ENCODE results near the gene SALL4. TPM values are rescaled to one million over a fixed set of nuclear protein-coding genes. Genes with fewer than 3 reads are reported as not detected.
"Not testable (repeated sequence)": the region's sequence is repeated elsewhere in the genome, so short reads cannot be mapped to it uniquely, and the experiment has no call there.

Gene SALL4
- total and polyA plus RNA-seq, 2 donors (not counting 1 experiment from before 2014, with no cell fraction given), result 0.15 to 1.5 TPM

- DNase-seq (ENCODE audit: low read depth in 2 of 2), result peak; percentile 25 to 36
- no peaks in the 10 kb centered on the region for H3K79me2 ChIP-seq (ENCODE audit: control insufficient read depth, insufficient read depth, low read length)
- H3K36me3 ChIP-seq (ENCODE audit: control insufficient read depth, insufficient read depth, low read length), result no peaks in the 10 kb centered on the region
- TF ChIP-seq CTCF (conservative IDR thresholded peaks at IDR 0.05 in 1 of 2, IDR thresholded peaks at IDR 0.05 in 1 of 2; ENCODE audit: low read depth in 1 of 2, low read length in 2 of 2) (peak; percentile 22 to 34), EZH2 (IDR thresholded peaks at IDR 0.05; ENCODE audit: low read length, missing control alignments) (no peak)
- peak overlapping the region; percentile 94 for H3K4me2 ChIP-seq (ENCODE audit: extremely low read depth, insufficient read depth, low read length)
- no peaks in the 10 kb centered on the region for H4K20me1 ChIP-seq (ENCODE audit: control insufficient read depth, extremely low read depth, insufficient read depth, low read length)
- no peaks in the 10 kb centered on the region for H3K4me1 ChIP-seq (ENCODE audit: control insufficient read depth, extremely low read depth, insufficient read depth, low read length)
- peak overlapping the region; percentile 68 for H3K9ac ChIP-seq (ENCODE audit: insufficient read depth, low read length)
- H2AFZ ChIP-seq (ENCODE audit: low read length), result peak overlapping the region; percentile 76
- H3K27me3 ChIP-seq (ENCODE audit: control insufficient read depth, insufficient read depth, low read length), result no peaks in the 10 kb centered on the region
- H3K4me3 ChIP-seq (replicated peaks in 1 of 4; ENCODE audit: control extremely low read depth in 1 of 4, insufficient read depth in 1 of 4, low read depth in 3 of 4, low read length in 4 of 4), result peak overlapping the region; percentile 85 to 94 (median 88)
- no peaks in the 10 kb centered on the region for H3K9me3 ChIP-seq (ENCODE audit: control insufficient read depth, insufficient read depth, low read depth, low read length)
- H3K27ac ChIP-seq (ENCODE audit: insufficient read depth, low read length), result peak overlapping the region; percentile 49
Measured at GRCh38 chr20:51766994-51767866, 35.1 kb downstream of the SALL4 start.

- H3K9ac ChIP-seq (ENCODE audit: insufficient read depth, low read length); DNase-seq (ENCODE audit: low read depth in 2 of 2); H2AFZ ChIP-seq (ENCODE audit: low read length); H3K9me3 ChIP-seq (ENCODE audit: control insufficient read depth, insufficient read depth, low read depth, low read length); H3K36me3 ChIP-seq (ENCODE audit: control insufficient read depth, insufficient read depth, low read length); H3K27ac ChIP-seq (ENCODE audit: insufficient read depth, low read length); H3K4me2 ChIP-seq (ENCODE audit: extremely low read depth, insufficient read depth, low read length); H3K4me3 ChIP-seq (replicated peaks in 1 of 4; ENCODE audit: control extremely low read depth in 1 of 4, insufficient read depth in 1 of 4, low read depth in 3 of 4, low read length in 4 of 4); H4K20me1 ChIP-seq (ENCODE audit: control insufficient read depth, extremely low read depth, insufficient read depth, low read length); H3K79me2 ChIP-seq (ENCODE audit: control insufficient read depth, insufficient read depth, low read length); H3K4me1 ChIP-seq (ENCODE audit: control insufficient read depth, extremely low read depth, insufficient read depth, low read length); H3K27me3 ChIP-seq (ENCODE audit: control insufficient read depth, insufficient read depth, low read length): not testable (repeated sequence)
Measured at GRCh38 chr20:51765381-51765780, 36.9 kb downstream of the SALL4 start.

GRCh38 chr20:51763965-51764602, 38.2 kb downstream of the SALL4 start:
- peak; percentile 35 to 51 for DNase-seq (ENCODE audit: low read depth in 2 of 2)
- Histone ChIP-seq H3K4me3 (replicated peaks in 1 of 4; ENCODE audit: control extremely low read depth in 1 of 4, insufficient read depth in 1 of 4, low read depth in 3 of 4, low read length in 4 of 4) (no peak overlapping the region), H3K36me3 (ENCODE audit: control insufficient read depth, insufficient read depth, low read length) (no peaks in the 10 kb centered on the region), H3K27me3 (ENCODE audit: control insufficient read depth, insufficient read depth, low read length) (no peaks in the 10 kb centered on the region), H3K79me2 (ENCODE audit: control insufficient read depth, insufficient read depth, low read length) (peaks cover under 1% of the 10 kb centered on the region), H4K20me1 (ENCODE audit: control insufficient read depth, extremely low read depth, insufficient read depth, low read length) (no peaks in the 10 kb centered on the region), H3K9ac (ENCODE audit: insufficient read depth, low read length) (no peak overlapping the region), H2AFZ (ENCODE audit: low read length) (no peak overlapping the region), H3K27ac (ENCODE audit: insufficient read depth, low read length) (no peak overlapping the region), H3K4me2 (ENCODE audit: extremely low read depth, insufficient read depth, low read length) (no peak overlapping the region), H3K9me3 (ENCODE audit: control insufficient read depth, insufficient read depth, low read depth, low read length) (no peaks in the 10 kb centered on the region), H3K4me1 (ENCODE audit: control insufficient read depth, extremely low read depth, insufficient read depth, low read length) (no peaks in the 10 kb centered on the region)
- TF ChIP-seq CTCF (conservative IDR thresholded peaks at IDR 0.05 in 1 of 2, IDR thresholded peaks at IDR 0.05 in 1 of 2; ENCODE audit: low read depth in 1 of 2, low read length in 2 of 2), result peak in 1 of 2 donors; percentile 7
- no peak for TF ChIP-seq EZH2 (IDR thresholded peaks at IDR 0.05; ENCODE audit: low read length, missing control alignments)
